Lower leg skin (tissue), 4 donors: ENCODE results near the gene TBC1D10A. TPM values are rescaled to one million over a fixed set of nuclear protein-coding genes. Genes with fewer than 3 reads are reported as not detected.

Experiments used
- DNase-seq, 2 donors: peaks; one replicate each; pipeline ENCODE4 v3.0.0-alpha.2; 2019; ENCODE audit warnings: low spot score in 2 of 2
- H3K4me3 ChIP-seq: fragments of 200-600 bp; sonication (generic); 2 replicates; pipeline ENCODE4 v1.5.1; 2017; ENCODE audit warnings: mild to moderate bottlenecking, low read depth; ENCODE audit not compliant: poor library complexity, severe bottlenecking
- CTCF ChIP-seq, 3 donors: fragments of 450-650 bp; IDR thresholded peaks; one replicate each; pipeline ENCODE4 v1.5.1; 2016; ENCODE audit warnings: antibody characterized with exemption in 3 of 3, mild to moderate bottlenecking in 3 of 3, moderate library complexity in 2 of 3
- POLR2A ChIP-seq, 2 donors: fragments of 450-650 bp; IDR thresholded peaks; one replicate each; pipeline ENCODE4 v1.6.1; 2016 to 2017; ENCODE audit warnings: antibody characterized with exemption in 2 of 2, mild to moderate bottlenecking in 1 of 2, moderate library complexity in 1 of 2
- WGBS, 2 donors: methylation state at CpG; one replicate each; pipeline ENCODE4 v1.1.5; 2018; 5-methylcytosine and 5-hydroxymethylcytosine counted together
- intact Hi-C: fragments of 100-400 bp; cut with DNase I; formaldehyde crosslinking; loops from one replicate; pipeline ENCODE4 v1.15.0; 2023; ENCODE audit warnings: low total_unique reads
- total RNA-seq, 4 donors: library from RNA; depleted of rRNA; stranded (reverse); fragments of >200 nt; gene quantifications; one replicate each; pipeline ENCODE4 v1.1.0, GENCODE V29; 2016

Gene TBC1D10A
- total RNA-seq, 4 donors from 2014 or later = 64.8 to 80.1 (median 74.2) TPM

GRCh38 chr22:30309951-30310741 lies 16.6 kb downstream of the TBC1D10A start:
- TF ChIP-seq CTCF (IDR thresholded peaks at IDR 0.05) (no peak), POLR2A (IDR thresholded peaks at IDR 0.05) (no peak)
- no peak overlapping the region for H3K4me3 ChIP-seq
- peak in 1 of 2 donors; percentile 79 for DNase-seq
- intact Hi-C loops = no loop called here
- WGBS, 2 donors = 36 to 50% methylated on average over 7 of the region's 7 CpGs

GRCh38 chr22:30308518-30309230 lies 18.1 kb downstream of the TBC1D10A start:
- no peak overlapping the region for H3K4me3 ChIP-seq
- no peak for DNase-seq
- TF ChIP-seq POLR2A (IDR thresholded peaks at IDR 0.05) (no peak), CTCF (IDR thresholded peaks at IDR 0.05) (no peak)
- 47 to 66% methylated on average over 5 of the region's 5 CpGs for WGBS, 2 donors
- intact Hi-C loops = no loop called here

- intact Hi-C loops = no loop called here
- DNase-seq = no peak
- TF ChIP-seq CTCF (IDR thresholded peaks at IDR 0.05) (no peak), POLR2A (IDR thresholded peaks at IDR 0.05) (no peak)
- WGBS, 2 donors = 44 to 57% methylated on average over 2 of the region's 2 CpGs
- H3K4me3 ChIP-seq = no peak overlapping the region
Observed at GRCh38 chr22:30308093-30308492, 18.6 kb downstream of the TBC1D10A start.

GRCh38 chr22:30307041-30307574 lies 19.6 kb downstream of the TBC1D10A start:
- intact Hi-C loops = no loop called here
- H3K4me3 ChIP-seq = no peak overlapping the region
- TF ChIP-seq CTCF (IDR thresholded peaks at IDR 0.05) = no peak
- no peak for TF ChIP-seq POLR2A (IDR thresholded peaks at IDR 0.05)
- WGBS, 2 donors = 50 to 54% methylated on average over 4 of the region's 4 CpGs
- no peak for DNase-seq

GRCh38 chr22:30306627-30307011 lies 20.1 kb downstream of the TBC1D10A start:
- no peak overlapping the region for H3K4me3 ChIP-seq
- intact Hi-C loops = no loop called here
- no peak for DNase-seq
- TF ChIP-seq POLR2A (IDR thresholded peaks at IDR 0.05) (no peak), CTCF (IDR thresholded peaks at IDR 0.05) (no peak)
- 75 to 78% methylated on average over 1 of the region's 1 CpG for WGBS, 2 donors
